ENCODE results near the gene BMAL1.

BMAL1 gene

GRCh38 chr11:13262096-13262495 is 15.5 kb upstream of the BMAL1 start:
- DNase-seq, result no peak

GRCh38 chr11:13268791-13269190 is 8.8 kb upstream of the BMAL1 start:
- DNase-seq, result no peak

- no peak for DNase-seq
Measured at GRCh38 chr11:13269775-13270174, 7.8 kb upstream of the BMAL1 start.

GRCh38 chr11:13271060-13271693 is 6.4 kb upstream of the BMAL1 start:
- DNase-seq, result no peak

- no peak for DNase-seq
Measured at GRCh38 chr11:13276454-13276831, 1.1 kb upstream of the BMAL1 start.

GRCh38 chr11:13276832-13277767 is 490 bp upstream of the BMAL1 start:
- DNase-seq, result peak; percentile 92 to 97

- DNase-seq, result no peak
Measured at GRCh38 chr11:13278609-13279486, 1.3 kb downstream of the BMAL1 start.

GRCh38 chr11:13279487-13279834 is 1.9 kb downstream of the BMAL1 start:
- DNase-seq, result no peak

GRCh38 chr11:13280092-13280722 is 2.6 kb downstream of the BMAL1 start:
- no peak for DNase-seq

- no peak for DNase-seq
Measured at GRCh38 chr11:13280777-13281176, 3.2 kb downstream of the BMAL1 start.

- DNase-seq, result no peak
Measured at GRCh38 chr11:13283636-13284035, 6.0 kb downstream of the BMAL1 start.

GRCh38 chr11:13284776-13285588 is 7.4 kb downstream of the BMAL1 start:
- DNase-seq, result no peak

GRCh38 chr11:13286279-13286821 is 8.8 kb downstream of the BMAL1 start:
- DNase-seq, result no peak

- DNase-seq, result no peak
Measured at GRCh38 chr11:13287036-13287435, 9.4 kb downstream of the BMAL1 start.

- DNase-seq, result no peak
Measured at GRCh38 chr11:13287681-13288080, 10.1 kb downstream of the BMAL1 start.

- no peak for DNase-seq
Measured at GRCh38 chr11:13288375-13289029, 10.9 kb downstream of the BMAL1 start.

- no peak for DNase-seq
Measured at GRCh38 chr11:13289081-13289480, 11.5 kb downstream of the BMAL1 start.

- DNase-seq, result no peak
Measured at GRCh38 chr11:13290221-13290980, 12.8 kb downstream of the BMAL1 start.

GRCh38 chr11:13291361-13291760 is 13.8 kb downstream of the BMAL1 start:
- no peak for DNase-seq

GRCh38 chr11:13291800-13292199 is 14.2 kb downstream of the BMAL1 start:
- DNase-seq, result peak in 1 of 2 donors; percentile 50

All from hippocampal formation (tissue), 2 donors.